HG03575 (cell line): Measurements from ENCODE around the gene NEU4.

ENCODE experiments used
- ATAC-seq: cut with Tn5 transposase; IDR thresholded peaks from one replicate; pipeline ENCODE4 v1.9.1; 2021; ENCODE audit not compliant: unreplicated experiment, insufficient number of reproducible peaks, low FRiP score; ENCODE audit errors: extremely low read depth

Gene NEU4

DNA sequence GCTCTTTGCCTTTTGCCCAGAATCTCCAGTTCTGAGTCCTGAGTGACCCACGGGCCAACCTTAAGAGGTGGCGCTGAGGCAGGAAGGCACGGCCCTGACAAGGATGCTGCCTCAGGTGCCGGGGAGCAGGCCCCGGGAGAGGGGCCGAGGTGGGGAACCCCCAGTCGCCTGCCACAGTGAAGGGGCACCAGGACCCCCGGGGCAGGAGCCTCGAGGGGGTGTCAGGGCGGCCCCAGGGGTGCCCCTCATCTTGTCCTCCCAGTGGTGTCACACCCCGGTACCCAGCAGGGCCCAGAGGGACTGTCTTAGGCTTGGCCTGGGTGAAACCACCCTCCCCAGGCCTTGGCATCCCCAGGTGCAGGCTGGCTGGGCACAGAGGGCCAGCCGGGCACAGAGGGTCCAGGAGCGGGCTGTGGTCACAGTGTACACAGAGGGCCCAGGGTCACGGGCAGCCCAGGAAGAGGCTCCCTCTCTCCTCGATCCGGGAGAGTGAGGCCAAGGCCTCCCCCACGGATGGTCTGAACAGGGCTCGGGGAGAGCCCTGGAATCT is 48.7 kb downstream of the NEU4 start:
- ATAC-seq: no peak

DNA sequence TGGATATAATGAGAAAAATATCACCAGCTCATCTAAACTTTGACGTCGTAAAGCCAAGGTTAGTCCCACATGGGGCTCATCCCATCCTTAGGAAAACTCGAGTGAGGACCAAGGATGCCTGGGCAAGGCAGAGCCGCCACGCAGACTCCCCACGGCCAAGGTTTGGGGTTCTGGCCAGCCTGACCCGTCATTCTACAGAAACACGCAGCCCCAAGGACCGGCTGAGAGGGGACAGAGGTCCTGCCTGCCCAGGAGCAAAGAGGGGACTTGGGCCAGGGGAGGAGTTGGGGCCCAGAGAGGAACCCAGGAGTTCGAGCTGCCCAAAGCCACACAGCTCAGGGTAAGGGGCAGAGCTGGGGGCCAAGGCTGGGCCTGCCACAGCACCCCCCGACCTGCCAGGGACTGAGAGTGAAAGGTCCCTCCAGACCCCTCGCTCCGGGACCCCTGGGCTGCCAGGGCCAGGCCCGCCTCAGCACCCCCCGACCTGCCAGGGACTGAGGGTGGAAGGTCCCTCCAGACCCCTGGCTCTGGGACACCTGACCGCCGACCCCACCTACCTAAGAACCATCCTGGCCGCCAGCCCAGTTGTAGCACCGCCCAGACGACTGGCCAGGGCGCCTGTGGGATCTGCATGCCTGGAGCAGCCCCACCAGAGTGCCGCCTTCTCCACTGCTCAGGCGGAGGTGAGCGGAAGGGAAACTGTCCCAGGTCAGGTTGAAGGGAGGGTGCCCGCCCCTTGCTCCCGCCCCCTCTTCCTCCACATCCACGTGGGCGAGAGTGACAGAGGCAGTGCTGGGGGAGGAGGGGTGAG is 49.4 kb downstream of the NEU4 start, which contains the start of gene PDCD1:
TSS of gene PDCD1 (minus strand) at position 689 of the 811 bp plus-strand sequence. CDS start at position 633, 56 bp downstream.
- ATAC-seq: no peak

DNA sequence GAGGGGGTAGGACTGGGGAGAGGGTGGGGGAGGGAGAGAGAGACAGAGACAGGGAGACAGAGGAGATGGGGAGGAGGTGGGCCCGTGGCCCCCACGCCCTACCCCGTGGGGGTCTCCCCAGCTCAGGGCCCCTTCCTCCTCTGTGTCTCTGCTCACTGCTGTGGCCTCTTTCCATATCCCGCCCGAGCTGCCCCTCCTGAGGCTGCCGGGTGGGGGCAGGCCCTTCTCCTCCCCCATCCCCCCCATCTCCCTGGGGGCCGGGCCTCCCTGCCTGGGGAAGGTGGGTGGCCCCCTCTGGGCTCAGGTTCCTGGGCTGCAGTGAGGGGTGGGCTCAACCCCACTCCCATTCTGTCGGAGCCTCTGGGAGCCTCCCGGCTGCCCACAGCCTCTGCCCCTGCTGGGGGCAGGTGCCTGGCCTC is 50.0 kb downstream of the NEU4 start:
- ATAC-seq: no peak

GRCh38 chr2:241859436-241860183 is 50.6 kb downstream of the NEU4 start:
- no peak for ATAC-seq

DNA sequence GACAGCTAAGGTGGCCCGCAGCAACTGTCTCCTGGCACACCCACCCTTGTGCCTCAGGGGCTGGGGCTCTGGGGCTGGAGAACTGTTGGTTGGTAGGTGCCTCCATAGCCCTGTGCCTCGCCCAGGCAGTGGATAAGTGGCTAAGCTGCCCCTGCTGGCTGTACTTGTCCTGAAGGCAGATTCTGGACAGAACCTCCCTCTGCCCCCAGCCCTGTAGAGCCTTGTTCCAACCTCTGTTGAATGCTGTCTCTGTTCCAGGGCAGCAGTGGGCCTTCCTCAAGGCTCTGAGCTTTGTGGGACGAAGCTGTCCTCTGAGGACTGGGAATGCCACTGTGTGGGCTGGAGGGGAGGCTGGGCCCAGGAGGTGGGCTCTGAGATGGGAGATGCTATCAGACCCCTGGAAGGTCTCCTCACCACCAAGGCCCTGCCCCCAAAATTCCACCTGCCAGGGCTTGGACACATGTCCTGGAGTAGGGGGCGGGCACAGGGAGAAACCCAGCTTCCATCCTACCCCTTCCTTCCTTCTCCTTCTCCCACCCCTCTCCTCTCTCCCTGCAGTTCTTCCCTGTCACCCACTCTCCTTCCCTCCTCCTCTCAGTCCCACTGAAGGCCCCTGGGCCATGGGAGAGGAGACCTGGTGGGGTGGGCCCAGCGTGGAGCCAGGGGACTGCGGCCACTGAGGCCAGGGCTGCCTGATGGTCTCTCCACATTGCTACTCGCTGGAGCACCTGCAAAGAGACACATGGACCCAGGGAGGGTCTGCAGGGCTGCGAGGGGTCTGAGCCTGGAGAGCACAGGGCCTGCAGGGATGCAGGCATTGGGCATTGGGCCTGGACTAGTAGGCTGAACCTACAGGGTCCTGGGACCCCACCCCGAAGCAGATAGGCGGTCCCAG is 51.4 kb downstream of the NEU4 start:
- no peak for ATAC-seq

DNA sequence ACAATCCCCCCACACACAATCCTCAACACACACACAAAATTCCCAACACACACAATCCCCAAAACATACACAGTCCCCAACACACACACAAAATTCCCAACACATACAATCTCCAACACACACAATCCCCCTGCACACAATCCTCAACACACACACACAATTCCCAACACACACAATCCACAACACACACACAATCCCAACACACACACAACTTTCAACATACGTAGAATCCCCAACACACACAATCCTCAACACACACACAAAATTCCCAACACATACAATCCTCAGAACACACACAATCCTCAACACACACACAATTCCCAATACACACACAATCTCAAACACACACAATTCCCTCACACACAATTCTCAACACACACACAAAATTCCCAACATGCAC is 52.3 kb downstream of the NEU4 start:
- no peak for ATAC-seq

GRCh38 chr2:241862093-241862492 is 53.1 kb downstream of the NEU4 start:
- ATAC-seq: no peak

DNA sequence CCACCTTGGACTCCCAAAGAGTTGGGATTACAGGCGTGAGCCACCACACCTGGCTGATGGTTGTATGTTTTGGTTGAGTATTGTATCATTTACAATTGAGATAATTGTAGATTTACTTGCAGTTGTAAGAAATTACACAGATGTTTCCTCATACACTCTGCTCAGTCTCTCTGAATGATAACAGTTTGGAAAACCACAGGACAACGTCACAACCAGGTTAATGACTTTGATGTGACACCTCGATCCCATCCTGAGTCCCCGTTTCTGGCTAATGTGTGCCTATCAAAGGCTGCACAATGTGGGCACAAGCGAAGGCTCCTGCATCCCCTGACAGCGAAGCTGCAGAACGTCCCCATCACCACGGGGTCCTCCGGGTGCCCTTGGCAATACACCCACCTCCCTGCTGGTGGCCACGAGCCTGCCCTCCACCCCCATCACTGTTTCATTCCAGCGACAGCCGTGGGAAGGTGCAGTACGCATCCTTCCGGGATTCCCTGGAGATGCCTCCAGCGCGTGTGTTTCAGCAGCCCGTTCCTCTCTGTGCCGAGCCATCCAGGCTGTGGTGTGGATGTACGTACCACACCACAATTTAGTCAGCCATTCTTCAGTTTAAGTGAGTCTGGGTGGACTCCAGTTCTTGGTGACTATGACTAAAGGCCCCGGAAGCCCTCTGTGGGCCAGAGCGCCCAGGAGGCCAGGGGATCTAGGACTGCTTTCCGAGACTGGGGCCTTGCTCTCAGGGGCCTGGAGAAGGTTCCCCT is 54.0 kb downstream of the NEU4 start:
- ATAC-seq: no peak

- ATAC-seq: no peak
Observed at GRCh38 chr2:241863536-241863954, 54.6 kb downstream of the NEU4 start.

- ATAC-seq: no peak
Observed at GRCh38 chr2:241864168-241864849, 55.3 kb downstream of the NEU4 start.

- no peak for ATAC-seq
Observed at GRCh38 chr2:241864850-241865213, 55.8 kb downstream of the NEU4 start.

- ATAC-seq: no peak
Observed at GRCh38 chr2:241865416-241865956, 56.5 kb downstream of the NEU4 start.

DNA sequence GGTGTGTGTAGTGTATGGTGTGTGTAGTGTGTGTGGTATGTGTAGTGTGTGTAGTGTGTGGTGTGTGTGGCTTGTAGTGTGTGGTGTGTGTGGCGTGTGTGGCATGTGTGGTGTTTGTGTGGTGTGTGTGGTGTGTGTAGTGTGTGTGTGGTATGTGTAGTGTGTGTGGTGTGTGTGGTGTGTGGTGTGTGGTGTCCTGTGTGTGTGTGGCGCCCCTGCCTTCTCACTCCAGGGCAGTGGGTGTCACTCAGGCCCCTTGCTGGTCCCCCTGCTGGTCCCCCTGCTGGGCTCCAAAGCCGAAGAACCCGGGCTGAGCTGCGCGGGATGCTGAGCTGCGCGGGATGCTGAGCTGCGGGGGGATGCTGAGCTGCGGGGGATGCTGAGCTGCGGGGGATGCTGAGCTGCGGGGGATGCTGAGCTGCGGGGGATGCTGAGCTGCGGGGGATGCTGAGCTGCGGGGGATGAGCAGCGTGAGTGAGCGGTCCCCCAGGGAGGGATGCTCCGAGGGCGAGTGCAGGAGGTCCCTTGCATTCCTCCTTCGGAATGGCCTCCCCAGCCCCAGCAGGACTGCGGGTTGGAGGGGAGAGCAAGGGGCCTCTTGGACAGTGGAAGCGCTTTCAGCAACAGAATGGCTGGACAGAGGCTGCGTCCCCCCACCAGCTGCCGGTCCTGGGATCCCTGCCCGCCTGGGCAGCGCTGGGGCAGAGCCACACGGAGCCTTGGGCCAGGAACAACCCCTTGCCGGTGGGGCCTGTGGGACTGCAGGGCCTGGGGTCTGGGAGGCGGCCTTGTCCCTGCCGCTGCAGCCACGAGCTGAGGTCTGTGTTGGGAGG is 57.2 kb downstream of the NEU4 start:
- no peak for ATAC-seq
